Stimulated activated CD4-positive, alpha-beta T cell treated with anti-CD3 and anti-CD28 coated beads, Interleukin-4, amount 100 ng/mL, for 24 hours (primary cell): ENCODE data around the gene STK32C.
A peak's percentile ranks its signal among the peaks of the same experiment; 100 is the strongest.
"Not testable (repeated sequence)": the region's sequence is repeated elsewhere in the genome, so short reads cannot be mapped to it uniquely, and the experiment has no call there.

Experiments
- DNase-seq: peaks from one replicate; pipeline ENCODE4 v3.0.0-alpha.2; 2020

Gene STK32C

DNA sequence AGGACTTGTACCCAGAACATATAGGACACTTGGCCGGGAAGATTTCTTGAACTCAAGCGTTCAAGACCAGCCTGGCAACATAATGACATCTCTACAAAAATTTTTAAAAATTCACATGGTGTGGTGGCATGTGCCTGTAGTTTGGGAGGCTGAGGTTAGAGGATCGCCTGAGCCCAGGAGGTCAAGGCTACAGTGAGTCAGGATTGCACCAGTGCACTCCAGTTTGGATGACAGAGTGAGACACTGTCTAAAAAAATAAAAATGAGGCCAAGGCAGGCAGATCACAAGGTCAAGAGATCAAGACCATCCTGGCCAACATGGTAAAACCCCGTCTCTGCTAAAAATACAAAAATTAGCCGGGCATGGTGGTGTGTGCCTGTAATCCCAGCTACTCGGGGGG, 9.7 kb upstream of the STK32C start:
- not testable (repeated sequence) for DNase-seq

GRCh38 chr10:132316133-132316532, 8.4 kb upstream of the STK32C start:
- DNase-seq = no peak

GRCh38 chr10:132314881-132315280, 7.1 kb upstream of the STK32C start:
- not testable (repeated sequence) for DNase-seq

- DNase-seq = no peak
These were observed 6.6 kb upstream of the STK32C start for GRCh38 chr10:132314336-132314735.

DNA sequence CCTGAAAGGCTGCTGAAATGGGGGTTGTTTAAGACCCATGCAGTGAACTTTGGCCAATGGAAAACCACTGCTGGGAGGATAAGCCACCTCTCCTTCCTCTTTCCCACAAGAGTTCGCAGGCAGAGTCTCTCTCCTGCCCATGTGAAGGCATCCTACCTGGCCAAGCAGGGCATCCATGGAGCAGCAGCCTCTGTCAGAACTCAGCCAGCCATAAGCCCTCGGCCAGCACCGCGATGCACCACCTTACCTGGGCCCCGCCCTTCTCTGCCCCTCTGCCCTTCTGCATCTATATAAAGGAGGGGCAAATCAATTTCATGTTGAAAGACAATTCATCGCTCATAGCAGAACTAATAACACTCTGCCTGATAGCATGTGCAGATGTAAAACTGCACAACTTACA, 6.1 kb upstream of the STK32C start:
- no peak for DNase-seq

GRCh38 chr10:132313305-132313704, 5.6 kb upstream of the STK32C start:
- DNase-seq = no peak

- no peak for DNase-seq
These were observed 3.7 kb upstream of the STK32C start for GRCh38 chr10:132311338-132311939.

DNA sequence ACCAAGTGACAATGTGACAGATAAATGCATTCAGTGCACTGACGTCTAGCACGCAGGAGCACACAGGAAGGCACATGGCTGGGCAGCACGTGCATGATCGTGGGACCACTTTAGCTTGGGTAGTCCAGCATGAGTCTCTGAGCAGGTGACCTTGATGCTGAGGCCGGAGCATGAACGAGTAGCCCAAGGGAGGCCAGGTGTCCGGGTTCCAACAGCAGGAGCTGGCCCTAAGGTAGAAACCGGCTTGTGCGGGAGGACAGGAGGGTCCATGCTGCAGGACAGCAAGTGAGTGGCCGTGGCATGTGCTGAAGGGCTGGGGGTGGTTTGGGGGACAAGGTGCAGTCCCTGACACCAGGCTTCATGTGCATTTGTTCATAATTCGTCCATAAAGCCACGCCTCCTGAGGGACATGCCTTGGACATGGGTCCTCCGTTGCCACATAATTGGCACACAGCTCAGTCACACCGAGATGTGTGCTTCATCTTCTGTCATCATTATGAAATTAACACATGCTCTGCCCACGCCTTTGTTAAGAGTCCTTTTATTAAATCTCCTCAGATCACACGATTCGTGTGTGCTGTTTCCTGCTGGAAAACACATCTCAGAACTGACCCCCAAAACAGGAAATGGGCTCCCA, 3.1 kb upstream of the STK32C start:
- DNase-seq = no peak

DNA sequence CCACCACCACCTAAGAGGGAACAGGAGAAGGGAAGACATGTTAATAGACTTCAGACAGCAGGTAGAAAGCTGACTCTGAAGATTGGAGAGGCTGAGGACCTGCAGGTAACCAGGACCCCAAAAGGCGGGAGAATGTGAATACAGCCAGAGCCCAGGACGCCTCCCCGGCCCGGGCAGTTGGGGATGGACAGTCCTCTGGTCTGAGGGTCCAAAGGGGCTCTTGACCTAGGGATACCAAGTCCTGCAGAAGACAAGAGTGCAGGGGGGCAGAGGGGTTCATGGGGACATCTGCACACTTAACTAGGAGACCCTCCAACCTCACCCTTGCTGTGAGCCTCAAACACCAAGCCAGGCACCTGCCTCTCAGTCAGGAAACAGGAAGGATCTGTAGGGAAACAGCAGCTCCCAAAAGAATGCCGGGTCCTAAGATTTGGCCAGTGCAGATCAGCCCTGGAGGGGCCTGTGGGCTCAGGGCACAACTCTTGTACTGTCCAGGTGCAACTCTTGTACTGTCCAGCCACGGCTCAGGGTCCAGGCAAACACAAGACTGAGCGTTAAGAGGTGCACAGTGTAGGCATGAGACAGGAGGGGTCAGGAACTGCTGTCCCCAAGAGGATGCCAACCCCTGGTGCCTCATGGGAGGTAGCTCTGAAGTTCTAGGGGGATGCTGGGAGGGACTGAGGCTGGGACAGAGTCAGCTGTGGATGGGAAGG, 2.3 kb upstream of the STK32C start:
- DNase-seq = no peak

DNA sequence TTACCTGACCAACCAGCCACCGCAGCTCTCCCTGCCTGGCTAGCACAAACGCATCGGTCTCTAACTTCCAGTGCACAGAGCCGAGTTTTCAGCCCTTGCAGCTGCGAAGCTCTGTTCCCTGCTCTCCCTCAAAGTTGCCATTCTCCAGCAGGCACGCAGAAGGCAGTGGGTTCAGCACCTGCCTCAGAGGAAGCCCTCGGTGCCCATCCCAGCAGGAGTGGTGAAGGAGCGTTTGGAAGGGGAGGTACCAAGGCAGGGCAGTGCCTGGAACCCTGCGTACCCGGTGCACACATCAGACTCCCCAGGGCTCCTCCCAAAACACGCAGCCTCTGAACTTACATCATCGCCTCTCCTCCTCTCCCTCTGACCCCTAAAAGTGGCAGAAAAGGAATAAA, 1.7 kb upstream of the STK32C start:
- DNase-seq = no peak

- DNase-seq = no peak
These were observed 1.1 kb upstream of the STK32C start for GRCh38 chr10:132308587-132309470.

DNA sequence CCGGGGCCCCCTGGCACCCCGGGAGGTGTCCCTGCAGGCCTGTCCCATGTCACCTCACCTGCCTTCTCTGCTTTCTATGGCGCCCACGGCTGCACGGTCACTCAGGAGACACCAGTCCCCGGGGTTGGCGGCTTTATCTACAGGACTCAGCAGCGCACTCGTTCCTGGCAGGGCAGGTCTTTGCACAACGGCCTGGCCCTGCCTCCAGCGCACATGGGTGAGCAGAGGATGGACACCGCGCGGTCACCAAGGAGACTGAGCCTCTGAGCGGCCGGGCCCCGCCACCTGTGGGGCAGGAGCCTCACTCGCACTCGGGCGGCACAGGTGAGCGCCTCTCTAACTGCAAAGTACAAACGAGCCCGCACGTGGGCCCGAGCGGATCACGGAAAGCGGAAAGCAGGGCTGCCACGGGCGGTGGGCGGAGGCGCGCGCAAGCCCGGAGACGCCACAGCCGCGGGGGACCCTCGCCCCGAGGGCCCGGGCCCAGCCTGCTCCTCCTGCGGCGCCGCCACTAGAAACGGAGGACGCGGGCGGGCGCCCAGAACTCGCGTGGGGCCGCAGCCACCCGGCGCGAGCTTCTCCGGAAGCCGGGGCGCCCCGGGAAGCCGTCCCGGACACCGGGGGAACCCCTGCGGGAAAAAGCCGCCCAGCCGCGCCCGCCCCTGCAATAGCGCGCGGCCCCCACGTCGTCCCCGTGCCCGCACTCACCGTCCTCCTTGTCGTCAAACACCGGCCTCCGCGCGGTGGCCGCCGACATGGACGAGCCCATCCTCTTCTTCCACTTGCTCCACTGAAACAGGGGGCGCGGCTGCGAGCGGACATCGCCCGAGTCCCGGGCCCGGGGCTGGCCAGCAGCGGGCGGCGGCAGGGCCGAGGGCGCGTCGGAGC, 642 bp downstream of the STK32C start:
- DNase-seq = peak; percentile 24

GRCh38 chr10:132306343-132306685, 1.4 kb downstream of the STK32C start:
- DNase-seq = no peak

GRCh38 chr10:132305654-132306342, 2.0 kb downstream of the STK32C start:
- no peak for DNase-seq

DNA sequence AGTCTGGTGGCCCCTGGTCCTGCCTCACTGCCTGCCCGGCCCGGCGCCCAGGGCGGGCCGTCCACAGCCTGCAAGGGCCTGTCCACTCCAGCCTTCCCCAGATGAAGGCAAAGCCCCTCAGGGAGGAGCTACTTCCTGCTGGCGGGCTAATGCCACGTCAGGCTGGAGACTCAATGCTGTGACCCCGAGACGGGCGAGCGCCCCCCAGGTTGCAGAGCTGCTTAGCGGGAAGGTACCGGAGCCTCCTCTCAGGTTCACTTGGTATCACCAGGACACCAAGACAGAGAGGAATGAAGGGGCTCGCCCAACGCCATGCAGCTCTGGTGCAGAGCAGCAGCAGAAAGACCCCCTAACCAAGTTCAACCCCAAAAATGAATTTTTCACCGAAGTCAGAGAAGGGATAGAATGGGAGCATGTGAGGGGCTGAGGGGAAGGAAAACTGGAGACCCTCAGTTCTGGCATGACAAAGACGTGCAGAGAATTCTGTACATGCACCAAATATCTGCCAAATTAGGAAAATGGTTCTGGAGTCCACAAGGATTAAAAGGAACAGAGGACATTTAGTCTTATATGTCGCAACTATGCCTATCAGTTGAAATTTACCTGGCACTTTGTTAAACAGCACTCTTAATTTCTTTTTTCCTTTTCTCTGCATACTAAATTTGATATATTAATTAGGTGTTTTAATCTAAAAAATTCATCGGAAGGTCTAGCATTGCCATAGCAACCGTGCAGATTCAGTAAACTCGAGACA, 2.8 kb downstream of the STK32C start:
- no peak for DNase-seq

DNA sequence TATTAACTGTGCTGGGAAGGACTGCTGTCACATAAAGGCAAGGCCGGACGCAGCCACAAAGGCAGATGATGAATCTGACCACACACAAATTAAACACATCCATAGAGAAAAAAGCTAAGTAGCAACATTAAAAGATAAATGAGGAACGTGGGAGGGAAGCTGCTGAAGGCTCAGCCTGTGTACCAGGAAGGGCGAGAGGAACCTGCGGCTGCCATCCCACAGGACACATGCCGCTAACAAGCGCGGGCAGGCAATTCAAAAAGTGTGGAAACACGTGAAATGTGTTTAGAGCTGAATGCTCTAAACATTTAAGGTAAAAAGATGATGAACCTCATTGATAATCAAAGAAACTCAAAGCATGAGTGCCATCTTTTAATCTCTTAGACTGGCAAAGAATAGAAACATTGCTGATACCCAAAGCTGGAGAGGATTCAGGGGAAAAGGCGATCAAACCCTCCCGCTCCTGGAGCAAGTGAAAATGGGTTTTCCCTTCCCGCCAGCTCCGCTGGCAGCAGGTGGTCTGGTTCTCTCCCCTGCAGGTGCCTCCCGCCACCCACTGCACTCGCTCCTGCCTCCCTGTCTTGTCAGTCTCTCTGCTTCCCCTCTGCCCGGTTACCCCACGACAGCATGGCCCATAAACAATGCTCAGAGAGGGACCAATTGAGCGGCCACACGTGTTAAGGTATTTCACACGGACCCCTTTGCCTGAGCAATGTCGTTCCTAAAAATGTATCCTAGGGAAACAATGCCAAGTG, 4.2 kb downstream of the STK32C start:
- no peak for DNase-seq

- DNase-seq = no peak
These were observed 5.1 kb downstream of the STK32C start for GRCh38 chr10:132302421-132303310.

DNA sequence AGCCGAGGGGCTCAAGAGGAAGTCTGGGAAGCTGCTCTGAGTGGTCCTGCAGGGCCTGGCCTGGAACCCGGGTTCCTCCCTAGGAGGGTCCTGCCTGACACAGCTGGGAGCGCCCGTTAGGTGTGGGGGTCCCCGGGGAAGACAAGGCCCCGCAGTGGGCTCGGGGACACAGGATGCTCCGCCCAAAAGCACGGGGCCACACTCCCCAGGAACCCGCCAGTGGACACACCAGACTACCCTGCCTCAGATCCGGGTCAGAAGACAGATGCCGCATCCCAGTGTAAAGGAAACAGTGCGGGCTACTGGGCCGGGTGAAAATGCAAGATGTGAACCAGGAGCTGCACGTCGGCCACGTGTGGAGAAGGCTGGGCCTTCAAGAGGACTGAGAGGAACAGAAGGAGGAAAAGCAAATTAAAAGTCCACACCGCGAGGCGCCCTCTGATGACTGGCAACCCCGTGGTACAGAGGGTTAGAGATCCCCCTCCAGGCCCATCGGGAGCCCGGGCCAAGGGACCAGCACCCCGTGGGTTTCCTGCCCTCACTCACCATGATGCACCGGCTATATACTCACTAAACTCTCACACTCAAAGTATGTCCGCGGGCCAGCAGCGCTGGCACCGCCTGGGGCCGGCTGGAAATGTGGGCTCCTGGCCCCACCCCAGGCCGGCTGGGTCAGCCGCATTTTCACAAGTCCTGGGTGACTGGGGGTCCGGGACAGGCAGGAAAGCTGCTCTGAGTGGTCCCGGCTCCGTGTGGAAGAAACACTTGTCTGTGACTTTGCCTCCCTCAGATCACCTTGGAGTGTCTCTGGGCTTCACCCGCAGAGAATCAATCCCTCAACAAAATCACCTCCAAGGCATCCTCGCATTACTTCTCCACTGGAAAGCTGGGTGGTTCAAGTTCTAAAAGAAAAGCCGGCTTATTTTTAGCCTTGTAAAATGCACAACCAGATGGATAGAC, 6.1 kb downstream of the STK32C start:
- no peak for DNase-seq
